Measurements from ENCODE around the gene PLXNA2. TPM values are rescaled to one million over a fixed set of nuclear protein-coding genes. Genes with fewer than 3 reads are reported as not detected.
A peak's percentile ranks its signal among the peaks of the same experiment; 100 is the strongest.

Gene PLXNA2
- total RNA-seq, 2 donors from 2014 or later: 44.5 to 51.6 TPM

GRCh38 chr1:208211921-208212843 is 32.0 kb downstream of the PLXNA2 start:
- Histone ChIP-seq H3K36me3 (replicated peaks in 1 of 2; ENCODE audit: insufficient read depth in 1 of 2, low read depth in 2 of 2) (peaks cover 0 to 17% of the 10 kb centered on the region in 2 donors), H3K9me3 (no peaks in the 10 kb centered on the region), H3K27me3 (no peaks in the 10 kb centered on the region), H3K4me1 (peaks cover 41% of the 10 kb centered on the region), H3K27ac (no peak overlapping the region), H3K4me3 (no peak overlapping the region)
- no peak for ATAC-seq
- TF ChIP-seq POLR2A (IDR thresholded peaks at IDR 0.05) (no peak), CTCF (IDR thresholded peaks at IDR 0.05) (no peak)
- intact Hi-C loops (cut with DNase I): no loop called here
- WGBS, 2 donors: 58 to 73% methylated on average over 8 of the region's 8 CpGs
- DNase-seq: no peak

- intact Hi-C loops (cut with DNase I): no loop called here
- no peak for TF ChIP-seq CTCF (IDR thresholded peaks at IDR 0.05)
- no peak for TF ChIP-seq POLR2A (IDR thresholded peaks at IDR 0.05)
- DNase-seq: no peak
- Histone ChIP-seq H3K4me3 (no peak overlapping the region), H3K9me3 (no peaks in the 10 kb centered on the region), H3K4me1 (peaks cover 62% of the 10 kb centered on the region), H3K27me3 (no peaks in the 10 kb centered on the region), H3K36me3 (replicated peaks in 1 of 2; ENCODE audit: insufficient read depth in 1 of 2, low read depth in 2 of 2) (peaks cover 0 to 5% of the 10 kb centered on the region in 2 donors), H3K27ac (no peak overlapping the region)
- no peak for ATAC-seq
- WGBS, 2 donors: 81 to 82% methylated on average over 9 of the region's 9 CpGs
Measured at GRCh38 chr1:208209896-208210589, 34.1 kb downstream of the PLXNA2 start.

GRCh38 chr1:208209286-208209685 is 34.9 kb downstream of the PLXNA2 start:
- TF ChIP-seq POLR2A (IDR thresholded peaks at IDR 0.05) (no peak), CTCF (IDR thresholded peaks at IDR 0.05) (no peak)
- H3K27me3 ChIP-seq: no peaks in the 10 kb centered on the region
- peaks cover 0 to 3% of the 10 kb centered on the region in 2 donors for H3K36me3 ChIP-seq (replicated peaks in 1 of 2; ENCODE audit: insufficient read depth in 1 of 2, low read depth in 2 of 2)
- DNase-seq (no peak), ATAC-seq (no peak)
- H3K4me3 ChIP-seq: no peak overlapping the region
- intact Hi-C loops (cut with DNase I): no loop called here
- no peaks in the 10 kb centered on the region for H3K9me3 ChIP-seq
- peaks cover 70% of the 10 kb centered on the region for H3K4me1 ChIP-seq
- no peak overlapping the region for H3K27ac ChIP-seq
- WGBS, 2 donors: 59 to 71% methylated on average over 3 of the region's 3 CpGs

- Histone ChIP-seq H3K9me3 (no peaks in the 10 kb centered on the region), H3K4me3 (no peak overlapping the region), H3K27me3 (no peaks in the 10 kb centered on the region), H3K36me3 (replicated peaks in 1 of 2; ENCODE audit: insufficient read depth in 1 of 2, low read depth in 2 of 2) (peaks cover 0 to 3% of the 10 kb centered on the region in 2 donors), H3K27ac (peak overlapping the region; percentile 18 to 65 (median 51)), H3K4me1 (peaks cover 77% of the 10 kb centered on the region)
- intact Hi-C loops (cut with DNase I): no loop called here
- no peak for TF ChIP-seq CTCF (IDR thresholded peaks at IDR 0.05)
- no peak for TF ChIP-seq POLR2A (IDR thresholded peaks at IDR 0.05)
- ATAC-seq (no peak), DNase-seq (no peak)
Measured at GRCh38 chr1:208208132-208208487, 36.1 kb downstream of the PLXNA2 start.

Measured in body of pancreas (tissue), 4 donors.